Measurements from ENCODE around the gene UBA5. TPM values are rescaled to one million over a fixed set of nuclear protein-coding genes. Genes with fewer than 3 reads are reported as not detected.

Gene UBA5
- total RNA-seq, 1 experiment from 2014 or later, result 44.0 TPM

DNA sequence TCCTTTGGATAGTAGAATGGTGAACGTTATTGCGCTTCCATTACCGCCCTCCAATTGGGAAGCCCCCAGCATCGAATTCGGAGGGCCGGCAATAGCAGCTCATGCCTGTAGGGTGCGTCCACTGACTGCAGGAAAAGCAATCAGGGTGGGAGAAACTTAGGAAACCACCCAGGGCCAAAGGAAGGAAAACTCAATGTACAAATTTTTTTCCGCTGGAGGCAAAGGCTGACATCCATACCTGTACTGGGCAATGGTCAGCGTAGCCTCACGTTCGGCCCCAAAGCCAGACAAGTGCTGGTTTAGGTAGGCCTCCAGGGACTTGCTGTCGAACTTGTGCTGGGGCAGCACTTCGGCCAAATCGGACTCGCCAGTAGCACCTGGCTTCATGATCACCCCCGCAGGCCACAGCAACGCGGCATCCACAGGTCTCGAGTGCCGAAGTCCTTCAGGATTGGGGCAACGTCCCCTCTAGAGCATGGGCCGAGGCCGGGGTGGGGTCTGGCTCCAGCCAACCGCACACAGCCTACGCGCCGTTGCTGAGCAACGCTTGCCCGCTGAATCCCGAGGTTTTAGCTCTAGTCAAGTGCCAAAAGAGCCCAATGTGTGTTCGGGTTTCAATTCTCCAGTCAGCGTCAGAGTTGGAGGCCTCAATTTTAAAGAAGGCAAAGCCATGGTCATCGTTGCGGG lies 621 bp upstream of the UBA5 start, which contains the start of gene ACAD11:
Gene ACAD11 (minus strand): TSS at position 445 of the 687 bp plus-strand sequence. CDS start 58 bp downstream, at position 387.
- POLR2A ChIA-PET, result interaction anchor here (0.6 to 0.7 kb wide), 2 partner anchors 24 to 1712 kb away, joined by 3 read pairs; no protein-coding TSS in a partner anchor
- Histone ChIP-seq H3K27me3 (ENCODE audit: control insufficient read depth, insufficient read depth, low read length) (no peaks in the 10 kb centered on the region), H3K4me3 (ENCODE audit: low read depth in 2 of 2, low read length in 2 of 2) (peak within 1 kb of the TSS; percentile 80 to 93), H3K4me1 (ENCODE audit: control insufficient read depth, insufficient read depth, low read length) (peaks cover 21% of the 10 kb centered on the region), H3K36me3 (ENCODE audit: control insufficient read depth, insufficient read depth, low read length) (no peaks in the 10 kb centered on the region; the same call in 1 of the 2 replicates), H3K27ac (ENCODE audit: low read length) (peak within 1 kb of the TSS; percentile 87), H3K9me3 (ENCODE audit: control insufficient read depth, insufficient read depth, low read depth, low read length) (no peaks in the 10 kb centered on the region)
- in situ Hi-C loops (cut with HindIII; ENCODE audit: low pct_unique_long_range_greater_than_20kb, low sequenced_read_pairs), result no loop called here
- TF ChIP-seq, protein P1, sequence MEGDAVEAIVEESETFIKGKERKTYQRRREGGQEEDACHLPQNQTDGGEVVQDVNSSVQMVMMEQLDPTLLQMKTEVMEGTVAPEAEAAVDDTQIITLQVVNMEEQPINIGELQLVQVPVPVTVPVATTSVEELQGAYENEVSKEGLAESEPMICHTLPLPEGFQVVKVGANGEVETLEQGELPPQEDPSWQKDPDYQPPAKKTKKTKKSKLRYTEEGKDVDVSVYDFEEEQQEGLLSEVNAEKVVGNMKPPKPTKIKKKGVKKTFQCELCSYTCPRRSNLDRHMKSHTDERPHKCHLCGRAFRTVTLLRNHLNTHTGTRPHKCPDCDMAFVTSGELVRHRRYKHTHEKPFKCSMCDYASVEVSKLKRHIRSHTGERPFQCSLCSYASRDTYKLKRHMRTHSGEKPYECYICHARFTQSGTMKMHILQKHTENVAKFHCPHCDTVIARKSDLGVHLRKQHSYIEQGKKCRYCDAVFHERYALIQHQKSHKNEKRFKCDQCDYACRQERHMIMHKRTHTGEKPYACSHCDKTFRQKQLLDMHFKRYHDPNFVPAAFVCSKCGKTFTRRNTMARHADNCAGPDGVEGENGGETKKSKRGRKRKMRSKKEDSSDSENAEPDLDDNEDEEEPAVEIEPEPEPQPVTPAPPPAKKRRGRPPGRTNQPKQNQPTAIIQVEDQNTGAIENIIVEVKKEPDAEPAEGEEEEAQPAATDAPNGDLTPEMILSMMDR (IDR thresholded peaks at IDR 0.05), result peak; percentile 81
- TF ChIP-seq, protein P2, sequence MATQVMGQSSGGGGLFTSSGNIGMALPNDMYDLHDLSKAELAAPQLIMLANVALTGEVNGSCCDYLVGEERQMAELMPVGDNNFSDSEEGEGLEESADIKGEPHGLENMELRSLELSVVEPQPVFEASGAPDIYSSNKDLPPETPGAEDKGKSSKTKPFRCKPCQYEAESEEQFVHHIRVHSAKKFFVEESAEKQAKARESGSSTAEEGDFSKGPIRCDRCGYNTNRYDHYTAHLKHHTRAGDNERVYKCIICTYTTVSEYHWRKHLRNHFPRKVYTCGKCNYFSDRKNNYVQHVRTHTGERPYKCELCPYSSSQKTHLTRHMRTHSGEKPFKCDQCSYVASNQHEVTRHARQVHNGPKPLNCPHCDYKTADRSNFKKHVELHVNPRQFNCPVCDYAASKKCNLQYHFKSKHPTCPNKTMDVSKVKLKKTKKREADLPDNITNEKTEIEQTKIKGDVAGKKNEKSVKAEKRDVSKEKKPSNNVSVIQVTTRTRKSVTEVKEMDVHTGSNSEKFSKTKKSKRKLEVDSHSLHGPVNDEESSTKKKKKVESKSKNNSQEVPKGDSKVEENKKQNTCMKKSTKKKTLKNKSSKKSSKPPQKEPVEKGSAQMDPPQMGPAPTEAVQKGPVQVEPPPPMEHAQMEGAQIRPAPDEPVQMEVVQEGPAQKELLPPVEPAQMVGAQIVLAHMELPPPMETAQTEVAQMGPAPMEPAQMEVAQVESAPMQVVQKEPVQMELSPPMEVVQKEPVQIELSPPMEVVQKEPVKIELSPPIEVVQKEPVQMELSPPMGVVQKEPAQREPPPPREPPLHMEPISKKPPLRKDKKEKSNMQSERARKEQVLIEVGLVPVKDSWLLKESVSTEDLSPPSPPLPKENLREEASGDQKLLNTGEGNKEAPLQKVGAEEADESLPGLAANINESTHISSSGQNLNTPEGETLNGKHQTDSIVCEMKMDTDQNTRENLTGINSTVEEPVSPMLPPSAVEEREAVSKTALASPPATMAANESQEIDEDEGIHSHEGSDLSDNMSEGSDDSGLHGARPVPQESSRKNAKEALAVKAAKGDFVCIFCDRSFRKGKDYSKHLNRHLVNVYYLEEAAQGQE (IDR thresholded peaks at IDR 0.05; ENCODE audit: insufficient read depth in 1 of 2, low read depth in 2 of 2, low read length in 1 of 2), result no peak
- TF ChIP-seq SIN3A (IDR thresholded peaks at IDR 0.05; ENCODE audit: borderline replicate concordance, insufficient read depth, low read depth, low read length), result 0 out of 2 replicates have a peak, but pooled peaks have one; percentile 53
- no TSS peak for BruUV-seq (replicated peaks)
- DNase-seq (ENCODE audit: low read depth, low spot score) (peak; percentile 73), ATAC-seq (peak; percentile 91)
- intact Hi-C loops (cut with micrococcal nuclease; ENCODE audit: unreplicated experiment), result no loop called here
- CTCF ChIA-PET, result interaction anchor here (0.8 to 1.4 kb wide), 2 partner anchors 11 to 17 kb away, joined by 4 to 5 read pairs; no protein-coding TSS in a partner anchor

DNA sequence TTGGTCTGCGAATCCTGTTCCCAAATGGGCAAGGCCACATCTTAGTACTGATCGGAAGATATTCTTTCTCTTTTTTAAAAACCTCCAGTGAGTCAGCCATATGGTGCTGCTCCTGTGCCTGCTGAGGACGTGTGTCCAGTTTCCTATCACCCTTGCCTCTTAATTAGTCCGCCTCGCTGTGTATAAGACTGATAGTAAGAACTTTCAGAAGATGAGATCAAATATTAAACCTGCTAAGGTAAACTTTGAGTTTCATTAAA lies 612 bp downstream of the UBA5 start:
- DNase-seq (ENCODE audit: low read depth, low spot score) (no peak), ATAC-seq (peak; percentile 36)
- no peaks in the 10 kb centered on the region; the same call in 1 of the 2 replicates for H3K36me3 ChIP-seq (ENCODE audit: control insufficient read depth, insufficient read depth, low read length)
- ChIA-PET CTCF (no interaction called here), POLR2A (no interaction called here)
- H3K27ac ChIP-seq (ENCODE audit: low read length), result peak overlapping the region; percentile 87
- TF ChIP-seq POLR2AphosphoS5 (IDR thresholded peaks at IDR 0.05; ENCODE audit: low read depth, low read length) (no peak), SIN3A (IDR thresholded peaks at IDR 0.05; ENCODE audit: borderline replicate concordance, insufficient read depth, low read depth, low read length) (no peak), TCF7L2 (IDR thresholded peaks at IDR 0.05; ENCODE audit: low read depth, low read length) (no peak)
- TF ChIP-seq, protein P1 (IDR thresholded peaks at IDR 0.05), result no peak
- TF ChIP-seq, protein P2 (IDR thresholded peaks at IDR 0.05; ENCODE audit: insufficient read depth in 1 of 2, low read depth in 2 of 2, low read length in 1 of 2), result no peak
- H3K4me3 ChIP-seq (ENCODE audit: low read depth in 2 of 2, low read length in 2 of 2), result peak overlapping the region; percentile 80 to 93
- BruUV-seq (replicated peaks), result no TSS peak
- intact Hi-C loops (cut with micrococcal nuclease; ENCODE audit: unreplicated experiment) (no loop called here), in situ Hi-C loops (cut with HindIII; ENCODE audit: low pct_unique_long_range_greater_than_20kb, low sequenced_read_pairs) (no loop called here)
- H3K9me3 ChIP-seq (ENCODE audit: control insufficient read depth, insufficient read depth, low read depth, low read length), result no peaks in the 10 kb centered on the region
- H3K27me3 ChIP-seq (ENCODE audit: control insufficient read depth, insufficient read depth, low read length), result no peaks in the 10 kb centered on the region
- peaks cover 21% of the 10 kb centered on the region for H3K4me1 ChIP-seq (ENCODE audit: control insufficient read depth, insufficient read depth, low read length)
